Measurements from ENCODE around the gene TMPRSS3.

Gene TMPRSS3

DNA sequence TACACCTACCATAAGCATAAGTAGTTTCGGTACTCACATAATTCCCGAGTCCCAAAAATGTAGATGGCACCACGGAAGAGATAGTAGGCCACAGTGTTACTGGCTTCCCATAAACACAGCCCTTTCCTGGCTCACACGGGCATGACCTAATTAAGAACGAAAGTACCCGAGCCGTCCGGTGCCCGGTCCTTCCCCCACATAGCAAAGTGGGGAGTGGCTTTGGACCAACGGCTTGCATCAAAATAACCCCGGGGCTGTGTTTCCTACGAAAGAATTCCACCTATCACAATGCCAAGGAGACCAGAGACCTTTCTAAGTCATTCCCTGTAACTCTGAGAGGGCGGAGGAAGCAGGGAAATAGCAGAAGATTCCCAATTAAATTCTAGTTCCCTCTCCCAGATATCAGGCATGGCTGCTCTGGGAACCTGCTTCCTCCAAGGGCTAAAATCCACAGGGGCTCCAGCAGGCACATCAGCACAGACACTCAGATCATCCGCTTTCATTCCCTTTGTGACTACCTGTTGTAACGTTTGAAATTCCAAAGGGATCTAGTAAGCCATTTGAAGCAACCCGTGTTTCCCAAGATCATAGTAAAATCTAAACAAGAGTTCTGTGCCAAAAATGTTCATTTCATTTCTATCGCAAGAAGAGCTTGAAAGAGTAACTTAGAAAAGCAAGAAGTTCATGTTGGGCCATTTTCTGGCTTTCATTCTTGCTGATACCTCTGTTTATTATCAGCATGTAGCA lies at the start of gene TMPRSS3:
TMPRSS3 (minus strand) TSS at position 148 of the 747 bp plus-strand sequence. CDS start 635 bp downstream, outside the sequence.
- H3K27me3 ChIP-seq (ENCODE audit: control insufficient read depth, insufficient read depth, low read length), result no peaks in the 10 kb centered on the region
- H3K9ac ChIP-seq (ENCODE audit: low read length), result no peak within 1 kb of the TSS
- peaks cover 6% of the 10 kb centered on the region for H3K4me1 ChIP-seq (ENCODE audit: control insufficient read depth, insufficient read depth, low read length)
- no peaks in the 10 kb centered on the region for H3K36me3 ChIP-seq (ENCODE audit: control insufficient read depth, insufficient read depth, low read length)
- H3K9me3 ChIP-seq (ENCODE audit: control insufficient read depth, low read length), result no peaks in the 10 kb centered on the region
- no peak within 1 kb of the TSS for H3K4me3 ChIP-seq (ENCODE audit: low read length)

DNA sequence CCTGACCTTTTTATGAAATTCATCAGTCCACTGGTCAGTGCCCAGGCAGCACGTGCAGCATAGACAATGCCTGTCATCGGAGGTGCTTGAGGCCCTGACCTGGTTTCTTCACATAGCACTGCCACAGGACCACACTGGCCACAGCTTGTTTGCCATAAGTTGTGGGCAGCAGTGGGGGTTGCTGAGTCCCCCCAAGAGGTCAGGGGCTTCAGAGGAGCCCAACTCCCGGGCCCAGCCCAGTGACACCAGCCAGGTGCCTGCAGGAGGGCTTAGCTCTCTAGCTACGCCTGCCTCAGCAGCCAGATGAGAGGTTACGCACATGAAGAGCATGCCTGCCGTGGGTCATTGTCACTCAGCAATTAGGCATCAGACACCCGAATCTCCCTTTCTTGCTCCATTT lies 49.5 kb upstream of the TMPRSS3 start:
- Histone ChIP-seq H3K9ac (ENCODE audit: low read length) (no peak overlapping the region), H3K4me1 (ENCODE audit: control insufficient read depth, insufficient read depth, low read length) (peaks cover 5% of the 10 kb centered on the region), H3K36me3 (ENCODE audit: control insufficient read depth, insufficient read depth, low read length) (no peaks in the 10 kb centered on the region)

DNA sequence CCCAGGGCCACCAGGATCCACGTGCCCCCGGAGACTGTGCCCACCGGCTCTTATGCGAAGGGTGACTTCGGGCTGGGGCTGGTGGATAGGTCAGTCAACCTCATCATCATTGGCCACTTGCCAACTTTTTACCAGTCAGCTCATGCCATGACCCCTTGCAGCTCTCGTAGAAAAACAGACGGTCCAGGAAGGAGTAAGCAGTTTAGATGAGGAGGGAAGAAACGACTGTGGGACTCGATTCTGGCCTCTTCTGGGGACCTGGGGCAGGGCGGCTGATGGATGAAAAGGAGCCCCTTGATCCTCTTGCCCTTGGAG lies 48.9 kb upstream of the TMPRSS3 start:
- no peaks in the 10 kb centered on the region for H3K36me3 ChIP-seq (ENCODE audit: control insufficient read depth, insufficient read depth, low read length)
- H3K9ac ChIP-seq (ENCODE audit: low read length), result no peak overlapping the region
- no peaks in the 10 kb centered on the region for H3K9me3 ChIP-seq (ENCODE audit: control insufficient read depth, low read length)
- H3K27me3 ChIP-seq (ENCODE audit: control insufficient read depth, insufficient read depth, low read length), result no peaks in the 10 kb centered on the region
- H3K4me3 ChIP-seq (ENCODE audit: low read length), result no peak overlapping the region
- peaks cover 3% of the 10 kb centered on the region for H3K4me1 ChIP-seq (ENCODE audit: control insufficient read depth, insufficient read depth, low read length)

More for the DNA sequence above, 49.5 kb upstream of the TMPRSS3 start:
- Histone ChIP-seq H3K9me3 (ENCODE audit: control insufficient read depth, low read length) (no peaks in the 10 kb centered on the region), H3K4me3 (ENCODE audit: low read length) (no peak overlapping the region), H3K27me3 (ENCODE audit: control insufficient read depth, insufficient read depth, low read length) (no peaks in the 10 kb centered on the region)

DNA sequence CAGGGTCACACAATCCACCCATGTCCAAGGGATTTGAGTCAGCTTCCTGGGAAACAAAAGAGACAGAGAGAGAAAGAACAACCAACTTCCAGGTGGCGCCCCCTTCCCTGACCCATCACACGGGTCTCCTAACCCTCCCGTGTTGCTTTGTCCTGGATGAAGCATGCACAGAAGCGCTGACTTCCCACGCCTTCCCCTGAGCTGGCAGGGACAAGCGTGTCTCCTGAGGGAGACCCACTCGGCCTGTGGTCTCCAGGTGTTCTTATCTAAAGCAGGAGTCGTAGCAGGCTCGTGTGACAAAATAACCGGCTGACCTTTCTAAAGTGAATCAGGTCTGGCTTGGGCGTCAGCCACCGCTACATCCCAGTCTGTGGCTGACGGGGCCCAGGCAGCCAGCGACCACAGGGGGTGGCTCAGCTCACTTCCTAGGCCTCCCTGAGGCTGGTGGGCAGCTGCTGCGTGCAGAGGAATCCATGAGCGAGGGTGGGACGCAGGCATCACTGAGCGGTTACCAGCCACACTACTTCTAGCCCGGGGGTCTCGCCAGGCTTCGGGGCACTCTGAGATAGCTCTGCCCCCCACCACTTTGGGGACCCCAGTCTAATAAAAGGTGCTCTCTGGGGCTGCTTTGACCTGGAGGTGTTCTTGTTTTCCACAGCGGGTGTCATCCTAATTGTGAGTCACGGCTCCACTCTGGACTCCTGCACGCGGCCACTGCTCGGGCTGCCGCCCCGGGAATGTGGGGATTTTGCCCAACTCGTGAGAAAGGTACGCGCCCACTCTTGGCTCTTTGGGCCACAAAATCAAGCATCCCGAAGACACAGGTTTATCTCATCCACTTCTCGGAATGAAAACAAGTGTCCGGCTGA lies 48.3 kb upstream of the TMPRSS3 start:
- H3K4me3 ChIP-seq (ENCODE audit: low read length), result no peak overlapping the region
- H3K36me3 ChIP-seq (ENCODE audit: control insufficient read depth, insufficient read depth, low read length), result no peaks in the 10 kb centered on the region
- H3K9me3 ChIP-seq (ENCODE audit: control insufficient read depth, low read length), result no peaks in the 10 kb centered on the region
- no peaks in the 10 kb centered on the region for H3K27me3 ChIP-seq (ENCODE audit: control insufficient read depth, insufficient read depth, low read length)
- H3K9ac ChIP-seq (ENCODE audit: low read length), result no peak overlapping the region
- H3K4me1 ChIP-seq (ENCODE audit: control insufficient read depth, insufficient read depth, low read length), result no peaks in the 10 kb centered on the region

DNA sequence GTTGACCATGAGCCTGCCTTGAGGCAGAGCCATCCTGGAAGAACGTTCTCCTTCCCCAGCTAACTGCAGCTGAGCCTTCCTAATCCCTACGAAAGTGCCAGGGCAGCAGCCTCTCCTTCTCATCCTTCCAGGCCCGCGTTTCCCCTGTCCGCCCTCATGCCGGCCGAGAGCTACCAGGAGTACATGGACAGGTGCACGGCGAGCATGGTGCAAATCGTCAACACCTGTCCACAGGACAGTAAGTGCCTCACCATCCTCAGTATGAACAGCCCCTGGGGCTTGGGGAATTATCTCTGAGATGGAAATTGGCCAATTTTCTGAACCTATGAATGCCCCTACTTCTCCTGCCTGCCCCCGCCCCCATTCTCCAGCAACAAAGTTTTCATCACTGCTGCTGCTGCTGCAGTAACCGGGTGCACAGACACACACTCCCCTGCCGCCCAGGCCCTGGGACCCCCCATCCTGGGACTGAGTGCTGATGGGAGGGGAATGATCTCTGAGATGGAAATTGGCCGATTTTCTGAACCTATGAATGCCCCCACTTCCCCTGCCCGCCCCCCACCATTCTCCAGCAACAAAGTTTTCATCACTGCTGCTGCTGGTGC lies 47.4 kb upstream of the TMPRSS3 start:
- no peaks in the 10 kb centered on the region for H3K4me1 ChIP-seq (ENCODE audit: control insufficient read depth, insufficient read depth, low read length)
- no peak overlapping the region for H3K4me3 ChIP-seq (ENCODE audit: low read length)
- no peaks in the 10 kb centered on the region for H3K36me3 ChIP-seq (ENCODE audit: control insufficient read depth, insufficient read depth, low read length)
- no peak overlapping the region for H3K9ac ChIP-seq (ENCODE audit: low read length)
- H3K27me3 ChIP-seq (ENCODE audit: control insufficient read depth, insufficient read depth, low read length), result no peaks in the 10 kb centered on the region
- no peaks in the 10 kb centered on the region for H3K9me3 ChIP-seq (ENCODE audit: control insufficient read depth, low read length)

DNA sequence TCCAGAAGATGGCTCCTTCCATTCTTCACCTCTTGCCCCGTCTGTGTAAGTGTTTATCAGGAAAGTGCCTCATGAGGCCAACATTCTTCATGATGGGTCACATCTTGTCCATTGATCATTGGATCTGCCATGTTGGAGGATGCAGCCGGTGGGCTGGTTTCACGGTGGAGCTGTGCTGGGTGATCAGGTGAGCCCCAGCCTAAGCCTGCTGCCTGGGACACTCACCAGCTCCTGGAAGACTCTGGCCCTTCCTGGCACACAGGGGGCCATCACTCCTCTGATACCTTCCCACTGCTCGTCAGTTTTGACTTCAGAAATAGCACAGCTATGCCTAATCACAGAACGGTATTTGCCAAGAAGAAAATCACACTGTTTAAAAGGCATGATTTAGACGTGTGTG lies 46.1 kb upstream of the TMPRSS3 start:
- H3K27me3 ChIP-seq (ENCODE audit: control insufficient read depth, insufficient read depth, low read length), result no peaks in the 10 kb centered on the region
- no peaks in the 10 kb centered on the region for H3K36me3 ChIP-seq (ENCODE audit: control insufficient read depth, insufficient read depth, low read length)
- no peaks in the 10 kb centered on the region for H3K4me1 ChIP-seq (ENCODE audit: control insufficient read depth, insufficient read depth, low read length)
- H3K9ac ChIP-seq (ENCODE audit: low read length), result no peak overlapping the region
- H3K9me3 ChIP-seq (ENCODE audit: control insufficient read depth, low read length), result no peaks in the 10 kb centered on the region
- no peak overlapping the region for H3K4me3 ChIP-seq (ENCODE audit: low read length)

DNA sequence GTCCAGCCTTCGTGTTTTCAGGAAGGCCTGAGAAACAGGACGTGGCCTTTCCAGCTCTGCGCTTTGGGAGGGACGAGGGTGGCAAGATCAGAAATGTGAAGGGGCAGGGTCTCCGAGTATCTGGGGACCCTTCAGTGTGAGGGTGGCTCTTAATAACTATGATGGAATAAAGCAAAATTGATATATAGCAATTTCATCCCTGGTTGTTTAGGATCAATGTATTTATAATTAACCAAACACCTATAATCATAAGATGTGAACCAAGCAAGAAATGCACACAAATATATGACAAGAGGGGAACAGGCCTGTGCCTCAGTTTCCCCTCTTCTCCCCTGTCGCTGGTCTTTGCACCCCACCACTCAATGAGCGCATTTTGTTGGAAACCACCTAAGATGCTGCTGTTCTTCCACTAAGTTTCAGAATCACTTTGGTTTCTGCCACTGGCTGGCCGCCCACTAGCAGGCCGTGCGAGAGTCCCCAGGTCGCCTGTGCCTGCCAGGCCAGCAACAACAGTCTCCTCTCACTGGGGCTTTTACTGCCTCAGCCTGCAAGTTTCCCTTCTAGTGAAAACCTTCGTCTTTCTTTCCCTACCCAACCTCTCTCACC lies 44.4 kb upstream of the TMPRSS3 start:
- Histone ChIP-seq H3K9me3 (ENCODE audit: control insufficient read depth, low read length) (no peaks in the 10 kb centered on the region), H3K4me3 (ENCODE audit: low read length) (no peak overlapping the region), H3K9ac (ENCODE audit: low read length) (no peak overlapping the region), H3K4me1 (ENCODE audit: control insufficient read depth, insufficient read depth, low read length) (peaks cover under 1% of the 10 kb centered on the region), H3K27me3 (ENCODE audit: control insufficient read depth, insufficient read depth, low read length) (no peaks in the 10 kb centered on the region), H3K36me3 (ENCODE audit: control insufficient read depth, insufficient read depth, low read length) (no peaks in the 10 kb centered on the region)

DNA sequence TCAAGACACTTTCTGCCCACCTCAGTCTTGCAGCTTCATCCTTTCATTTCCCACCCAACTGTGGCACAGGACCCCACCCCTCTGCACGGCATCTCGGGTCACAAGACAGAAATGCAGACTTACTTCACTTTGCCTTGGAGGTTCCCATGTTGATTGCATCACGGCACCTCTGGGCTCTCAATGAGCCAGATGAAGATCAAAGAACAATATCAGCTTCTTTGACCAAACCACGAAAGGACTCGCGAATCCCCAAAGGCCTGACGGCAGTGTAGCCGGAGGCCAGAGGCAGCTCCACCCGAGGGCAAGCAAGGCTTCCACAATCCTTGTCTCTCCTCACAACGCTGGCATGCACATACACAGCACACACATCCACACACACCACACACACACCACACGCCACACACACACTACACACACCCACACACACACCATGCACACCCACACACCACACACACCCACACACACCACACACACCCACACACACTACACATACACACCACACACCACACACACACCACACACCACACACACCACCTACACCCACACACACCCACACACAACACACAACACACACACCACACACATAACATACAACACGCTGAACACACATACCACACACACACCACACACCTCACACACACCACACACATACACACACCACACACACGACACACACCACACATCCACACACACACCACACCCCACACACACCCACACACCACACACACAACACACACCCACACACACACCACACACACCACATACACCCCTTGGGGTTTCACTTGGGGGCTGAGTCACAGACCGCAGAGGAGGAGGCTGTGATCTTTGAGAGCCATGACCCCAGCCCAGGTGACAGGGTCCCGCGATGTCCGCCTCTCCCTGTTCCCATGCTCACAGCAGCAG lies 43.7 kb upstream of the TMPRSS3 start:
- no peak overlapping the region for H3K9ac ChIP-seq (ENCODE audit: low read length)
- no peaks in the 10 kb centered on the region for H3K9me3 ChIP-seq (ENCODE audit: control insufficient read depth, low read length)
- no peak overlapping the region for H3K4me3 ChIP-seq (ENCODE audit: low read length)
- peaks cover 8% of the 10 kb centered on the region for H3K4me1 ChIP-seq (ENCODE audit: control insufficient read depth, insufficient read depth, low read length)
- H3K27me3 ChIP-seq (ENCODE audit: control insufficient read depth, insufficient read depth, low read length), result no peaks in the 10 kb centered on the region
- H3K36me3 ChIP-seq (ENCODE audit: control insufficient read depth, insufficient read depth, low read length), result no peaks in the 10 kb centered on the region

- Histone ChIP-seq H3K9me3 (ENCODE audit: control insufficient read depth, low read length) (no peaks in the 10 kb centered on the region), H3K4me3 (ENCODE audit: low read length) (no peak overlapping the region), H3K4me1 (ENCODE audit: control insufficient read depth, insufficient read depth, low read length) (peaks cover 18% of the 10 kb centered on the region), H3K36me3 (ENCODE audit: control insufficient read depth, insufficient read depth, low read length) (no peaks in the 10 kb centered on the region), H3K27me3 (ENCODE audit: control insufficient read depth, insufficient read depth, low read length) (no peaks in the 10 kb centered on the region), H3K9ac (ENCODE audit: low read length) (no peak overlapping the region)
These were observed 42.7 kb upstream of the TMPRSS3 start for GRCh38 chr21:42438316-42439205.

- no peaks in the 10 kb centered on the region for H3K27me3 ChIP-seq (ENCODE audit: control insufficient read depth, insufficient read depth, low read length)
- no peak overlapping the region for H3K4me3 ChIP-seq (ENCODE audit: low read length)
- peaks cover 23% of the 10 kb centered on the region for H3K4me1 ChIP-seq (ENCODE audit: control insufficient read depth, insufficient read depth, low read length)
- H3K9ac ChIP-seq (ENCODE audit: low read length), result no peak overlapping the region
- no peaks in the 10 kb centered on the region for H3K9me3 ChIP-seq (ENCODE audit: control insufficient read depth, low read length)
- no peaks in the 10 kb centered on the region for H3K36me3 ChIP-seq (ENCODE audit: control insufficient read depth, insufficient read depth, low read length)
These were observed 41.9 kb upstream of the TMPRSS3 start for GRCh38 chr21:42437786-42438185.
